ENCODE measurements around the gene LRRC4B. TPM values are rescaled to one million over a fixed set of nuclear protein-coding genes. Genes with fewer than 3 reads are reported as not detected.

Gene LRRC4B
- total RNA-seq, 1 experiment from 2014 or later = 3.8 TPM

- H2BK20ac ChIP-seq (ENCODE audit: low read depth, low read length, poor library complexity, severe bottlenecking) = no peak overlapping the region
- no peaks in the 10 kb centered on the region for H3K9me3 ChIP-seq (ENCODE audit: control insufficient read depth, low read depth, low read length)
- no peak overlapping the region for H2BK12ac ChIP-seq (ENCODE audit: insufficient read length, low read depth, low read length)
- H3K27ac Mint-ChIP-seq = no peak overlapping the region
- no peaks in the 10 kb centered on the region for H3K79me2 ChIP-seq (ENCODE audit: insufficient read depth, low read length)
- H4K8ac ChIP-seq (replicated peaks; ENCODE audit: insufficient read length, low read depth, low read length) = no peak overlapping the region
- H3K4me3 Mint-ChIP-seq = no peak overlapping the region; a peak in 1 of 5 replicates
- no peak overlapping the region for H3K9ac ChIP-seq (ENCODE audit: extremely low read depth, insufficient read length, low read length)
- no peak overlapping the region for H4K5ac ChIP-seq (ENCODE audit: insufficient read length, low read depth, low read length)
- WGBS (ENCODE audit: extremely low coverage, insufficient read length, low lambda C conversion rate) = no CpG with 5 or more reads among the region's 10 CpGs
- no peak overlapping the region for H2AFZ ChIP-seq (ENCODE audit: low read length)
- H2BK5ac ChIP-seq (ENCODE audit: insufficient read length, low read length) = no peak overlapping the region
- H3K4me1 Mint-ChIP-seq = no peaks in the 10 kb centered on the region
- H2AK5ac ChIP-seq (ENCODE audit: insufficient read length, low read length) = no peak overlapping the region
- no peaks in the 10 kb centered on the region for H3K79me1 ChIP-seq (ENCODE audit: insufficient read depth, low read depth, low read length, poor library complexity, severe bottlenecking)
- no peak overlapping the region for H3K56ac ChIP-seq (ENCODE audit: insufficient read length, low read depth, low read length)
- H3K4me1 ChIP-seq (ENCODE audit: insufficient read depth, low read length) = no peaks in the 10 kb centered on the region
- no peak overlapping the region for H3K4me2 ChIP-seq (ENCODE audit: insufficient read depth, insufficient read length, low read length)
- no peak overlapping the region for H2BK15ac ChIP-seq (ENCODE audit: low read depth, low read length)
- no peak overlapping the region for H3K18ac ChIP-seq (ENCODE audit: insufficient read length, low read depth, low read length)
- TF ChIP-seq CTCF (conservative IDR thresholded peaks at IDR 0.05) = no peak
- no peak overlapping the region for H3T11ph ChIP-seq (ENCODE audit: low read length)
- H3K4ac ChIP-seq (ENCODE audit: low read depth, low read length) = no peak overlapping the region
- H4K91ac ChIP-seq (ENCODE audit: insufficient read length, low read depth, low read length) = no peak overlapping the region
- H3K27me3 Mint-ChIP-seq (ENCODE audit: low read depth) = peaks cover 39% of the 10 kb centered on the region
- H3K9me3 Mint-ChIP-seq = no peaks in the 10 kb centered on the region
- no peak overlapping the region for H3K23ac ChIP-seq (ENCODE audit: insufficient read length, low read depth, low read length)
- 0 out of 2 replicates have a peak, but pooled peaks cover 3% of the 10 kb centered on the region for H3K27me3 ChIP-seq (ENCODE audit: insufficient read depth, low read length)
- no peak for DNase-seq
- peaks cover 5 to 7% (median 5%) of the 10 kb centered on the region in 3 experiments; a peak in 4 of 7 replicates for H3K36me3 Mint-ChIP-seq (ENCODE audit: insufficient read depth in 1 of 3, low read depth in 3 of 3)
- H3K27ac ChIP-seq (ENCODE audit: insufficient read length, low read depth, low read length) = no peak overlapping the region
- no peak overlapping the region for H2BK120ac ChIP-seq (ENCODE audit: low read depth, low read length, poor library complexity, severe bottlenecking)
- H3K14ac ChIP-seq (ENCODE audit: insufficient read depth, low read length) = no peak overlapping the region
- H3K23me2 ChIP-seq (ENCODE audit: insufficient read length, low read depth, low read length, poor library complexity, severe bottlenecking) = no peaks in the 10 kb centered on the region
- H4K20me1 ChIP-seq (ENCODE audit: control insufficient read depth, insufficient read depth, insufficient read length) = no peaks in the 10 kb centered on the region
These were observed 45.4 kb downstream of the LRRC4B start for GRCh38 chr19:50522881-50523280.
